ENCODE data around the gene OSBPL7.

OSBPL7 gene

GRCh38 chr17:47846716-47847340, 25.2 kb upstream of the OSBPL7 start:
- DNase-seq = no peak

DNA sequence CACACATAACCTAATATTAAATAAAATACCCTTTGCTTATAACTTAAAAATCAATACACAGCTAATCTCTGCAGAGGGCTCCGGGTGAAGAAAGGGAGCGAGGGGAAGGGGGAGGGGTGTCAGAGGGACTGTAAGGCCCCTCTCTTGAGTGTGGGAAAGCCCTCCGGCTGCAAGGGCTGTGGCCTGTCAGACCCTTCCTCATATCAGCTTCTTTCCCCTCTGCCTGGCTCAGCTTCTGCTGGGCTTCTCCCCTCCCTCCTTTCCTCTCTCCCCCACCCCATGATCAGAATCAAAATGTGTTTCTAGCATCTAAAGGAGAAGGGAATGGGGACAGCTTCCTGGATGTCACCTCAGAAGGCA, 24.1 kb upstream of the OSBPL7 start:
- DNase-seq = no peak

DNA sequence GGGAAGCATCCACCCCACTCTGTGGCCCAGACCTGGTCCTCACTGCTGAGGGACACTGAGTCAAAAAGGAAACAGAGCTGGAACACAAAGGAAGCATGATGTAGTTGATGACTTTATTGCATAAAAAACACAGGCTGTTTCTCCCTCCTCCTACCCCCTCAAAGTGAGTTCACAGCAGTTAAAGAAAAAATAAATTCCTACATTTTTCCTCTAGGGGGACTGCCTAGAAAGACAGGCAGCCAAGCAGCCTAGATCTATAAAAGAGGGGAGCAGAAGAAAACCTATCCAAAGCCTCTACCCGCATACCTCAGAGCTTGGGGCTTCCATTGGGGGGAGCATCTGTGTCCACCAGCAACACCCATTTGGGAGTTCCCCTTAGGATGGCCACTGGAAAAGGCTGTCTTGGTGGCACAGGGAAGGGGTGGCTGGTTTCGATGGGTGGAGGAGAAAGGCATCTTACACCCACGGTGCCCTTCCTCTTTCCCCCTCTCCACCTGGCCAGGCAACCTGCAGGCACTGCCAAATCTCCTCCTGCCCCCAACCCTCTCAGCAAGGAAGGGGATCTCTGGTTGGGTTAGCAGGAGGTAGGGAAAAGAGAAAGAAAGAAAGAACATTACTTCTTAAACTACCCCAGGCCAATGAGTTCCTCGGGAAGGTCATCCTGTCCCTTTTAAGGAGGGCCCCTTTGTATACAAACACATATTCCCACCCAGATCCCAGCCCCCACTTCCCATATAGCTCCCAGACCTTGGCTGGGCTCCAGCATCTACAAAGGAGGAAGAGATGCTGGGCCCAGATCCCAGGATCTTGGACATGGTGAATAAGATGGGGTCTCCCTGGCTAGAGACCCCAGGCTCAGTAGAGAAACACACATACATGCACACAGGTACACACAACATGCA, 23.5 kb upstream of the OSBPL7 start:
- DNase-seq = no peak

- no peak for DNase-seq
Measured at GRCh38 chr17:47844227-47844626, 22.6 kb upstream of the OSBPL7 start.

- no peak for DNase-seq
Measured at GRCh38 chr17:47843391-47843730, 21.8 kb upstream of the OSBPL7 start.

DNA sequence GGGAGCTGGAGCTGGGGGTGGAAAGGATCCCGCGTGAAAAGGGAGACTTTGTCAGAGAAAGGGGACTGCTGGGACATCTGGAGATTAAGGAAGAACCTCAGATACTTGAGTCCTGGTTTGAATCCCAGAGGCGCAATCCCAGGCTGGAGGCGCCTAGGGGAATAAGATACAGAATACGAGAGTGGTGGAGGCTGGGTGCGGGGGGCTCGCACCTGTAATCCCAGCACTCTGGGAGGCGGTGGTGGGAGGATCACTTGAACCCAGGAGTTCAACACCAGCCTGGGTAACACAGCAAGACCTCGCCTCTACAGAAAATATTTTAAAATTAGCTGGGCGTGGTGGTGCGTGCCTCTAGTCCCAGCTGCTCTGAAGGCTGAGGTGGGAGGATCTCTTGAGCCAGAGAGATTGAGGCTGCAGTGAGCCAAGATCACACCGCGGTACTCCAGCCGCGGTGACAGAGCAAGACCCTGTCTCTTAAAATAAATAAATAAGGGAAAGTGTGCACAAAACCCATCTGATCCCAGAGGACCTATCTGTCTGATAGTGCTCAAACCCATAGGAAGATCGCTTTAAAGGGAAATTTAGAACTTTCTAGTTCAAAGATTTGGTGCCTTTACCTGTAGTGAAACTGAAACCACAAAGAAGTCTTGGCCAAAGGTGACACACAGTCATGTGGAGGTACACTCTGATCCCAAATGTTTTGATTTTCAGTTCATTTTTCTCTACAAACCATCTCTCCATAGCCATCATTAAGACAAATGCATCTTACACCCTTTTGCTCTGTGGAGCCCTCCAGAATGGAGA, 20.1 kb upstream of the OSBPL7 start:
- DNase-seq = no peak

DNA sequence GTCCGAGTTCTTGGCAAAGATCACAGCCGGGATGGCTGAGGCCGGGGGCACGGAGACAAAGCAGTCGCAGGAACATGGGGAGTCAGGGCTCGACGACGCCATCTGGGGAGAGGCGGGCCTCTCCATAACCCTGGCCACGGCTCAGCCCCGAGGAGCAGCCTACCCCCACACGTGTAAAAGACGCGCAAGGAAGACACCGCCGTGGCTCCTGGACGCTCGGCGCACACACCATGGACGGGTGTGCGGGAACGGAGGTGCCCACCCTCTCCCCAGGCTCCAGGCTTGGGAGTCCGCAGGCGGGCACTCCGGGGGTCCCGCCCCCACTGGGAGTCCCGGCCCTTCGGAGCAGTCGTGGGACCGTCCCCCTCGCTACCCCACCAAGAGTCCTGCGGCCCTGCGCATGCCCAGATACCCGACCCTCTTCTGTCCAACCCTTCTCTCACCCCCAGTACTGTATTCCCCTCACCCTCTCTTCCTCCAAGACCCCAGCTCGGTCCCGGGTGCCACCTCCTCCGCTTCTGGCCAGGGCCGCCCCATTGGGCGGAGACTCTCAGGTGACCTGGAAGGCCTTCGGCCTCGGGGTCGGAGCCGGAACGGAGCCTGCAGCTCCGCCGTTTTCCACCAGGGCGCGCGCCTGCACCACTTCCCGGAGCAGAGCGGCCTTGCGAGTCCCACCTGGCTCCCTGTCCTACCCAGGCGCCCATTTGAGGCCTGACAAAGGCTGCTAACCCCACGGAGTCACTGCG, 19.3 kb upstream of the OSBPL7 start, which contains the start of gene SCRN2:
TSS of gene SCRN2 (minus strand) at position 532 of the 746 bp plus-strand sequence. CDS start at position 102, 430 bp downstream.
- DNase-seq = peak; percentile 84

GRCh38 chr17:47840001-47840741, 18.6 kb upstream of the OSBPL7 start:
- DNase-seq = no peak

DNA sequence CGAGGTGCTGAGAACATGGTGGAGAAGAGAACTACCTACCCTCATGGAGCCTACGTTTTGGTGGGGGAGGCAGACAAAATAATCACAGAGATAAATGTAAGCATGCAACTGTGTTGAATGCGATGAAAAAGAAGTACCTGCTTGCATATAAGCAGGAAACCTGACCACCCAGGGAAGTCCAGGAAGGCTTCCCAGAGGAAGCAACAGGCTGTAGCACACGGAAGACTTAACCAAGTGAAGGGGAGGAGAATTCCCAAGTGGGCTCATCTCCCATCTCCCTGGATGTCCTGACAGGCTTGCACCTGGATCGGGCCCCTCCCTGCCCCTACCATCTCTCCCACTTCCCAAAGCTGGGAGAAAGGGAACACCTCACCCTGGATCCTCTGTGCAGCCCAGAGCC, 17.5 kb upstream of the OSBPL7 start:
- no peak for DNase-seq

DNA sequence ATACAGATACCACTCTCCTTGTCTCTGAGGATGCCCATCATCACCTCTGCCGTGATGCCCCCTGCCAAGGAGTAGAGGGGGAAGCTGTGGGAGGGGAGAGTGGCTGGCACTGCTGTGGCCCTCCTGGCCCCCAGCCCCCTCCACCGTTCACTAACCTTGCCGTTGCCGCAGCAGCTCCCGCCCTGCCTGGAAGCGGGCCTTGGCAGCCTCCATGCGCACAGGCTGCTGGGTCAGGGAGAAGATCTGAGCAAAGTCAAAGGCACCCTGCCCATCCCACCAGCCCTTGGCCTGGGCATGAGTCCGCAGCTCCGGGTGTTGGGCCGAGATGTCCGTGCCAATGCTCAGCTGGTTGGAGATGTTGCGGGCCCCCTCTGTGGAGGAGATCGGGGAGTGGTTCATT, 17.0 kb upstream of the OSBPL7 start:
- no peak for DNase-seq

- DNase-seq = no peak
Measured at GRCh38 chr17:47837401-47838039, 15.9 kb upstream of the OSBPL7 start.

DNA sequence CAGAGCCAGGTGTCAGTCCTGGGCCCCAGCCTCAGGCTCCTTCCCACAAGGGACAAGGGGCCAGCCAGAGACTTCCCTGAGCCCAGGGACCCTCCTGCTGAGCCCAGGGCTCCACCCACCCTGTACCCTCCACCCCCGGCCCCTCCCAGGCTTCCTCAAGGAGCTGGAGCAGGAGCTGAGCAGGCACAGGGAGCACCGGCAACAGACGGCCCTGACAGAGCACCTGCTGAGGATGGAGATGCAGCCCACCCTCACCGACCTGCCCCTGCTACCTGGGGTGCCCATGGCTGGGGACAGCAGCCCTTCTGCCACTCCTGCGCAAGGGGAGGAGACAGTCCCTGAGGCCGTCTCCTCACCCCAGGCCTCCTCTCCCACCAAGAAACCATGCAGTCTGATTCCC, 15.0 kb upstream of the OSBPL7 start:
- no peak for DNase-seq

DNA sequence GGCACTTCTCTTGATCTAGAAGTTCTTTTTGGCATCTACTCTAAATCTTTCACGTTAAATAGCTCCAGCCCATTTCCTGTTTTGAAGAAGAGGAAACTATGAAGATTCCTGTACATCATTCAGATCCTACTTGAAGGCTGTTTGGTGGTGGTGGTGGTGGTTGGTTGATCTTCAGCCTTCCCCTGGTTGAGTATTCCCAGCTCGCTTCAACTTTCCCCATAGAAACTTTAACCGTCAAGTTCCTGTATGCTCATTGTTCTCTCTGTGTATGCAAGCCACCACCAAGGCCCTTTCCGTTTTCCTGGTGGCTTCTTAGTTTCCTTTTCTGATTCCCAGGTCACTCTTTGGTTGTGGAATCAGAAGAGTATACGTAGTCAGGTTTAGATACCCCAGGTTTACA, 13.2 kb upstream of the OSBPL7 start:
- DNase-seq = no peak

GRCh38 chr17:47831934-47832327, 10.3 kb upstream of the OSBPL7 start:
- no peak for DNase-seq

GRCh38 chr17:47831003-47831933, 9.7 kb upstream of the OSBPL7 start, which contains the start of the genes LRRC46 and MRPL10:
Gene LRRC46, plus strand, starts transcription at chr17:47831670. Its CDS starts 320 bp downstream, at chr17:47831990.
Gene MRPL10, minus strand, starts transcription at chr17:47831541. Its CDS starts 30 bp downstream, at chr17:47831511.
- peak; percentile 92 for DNase-seq

DNA sequence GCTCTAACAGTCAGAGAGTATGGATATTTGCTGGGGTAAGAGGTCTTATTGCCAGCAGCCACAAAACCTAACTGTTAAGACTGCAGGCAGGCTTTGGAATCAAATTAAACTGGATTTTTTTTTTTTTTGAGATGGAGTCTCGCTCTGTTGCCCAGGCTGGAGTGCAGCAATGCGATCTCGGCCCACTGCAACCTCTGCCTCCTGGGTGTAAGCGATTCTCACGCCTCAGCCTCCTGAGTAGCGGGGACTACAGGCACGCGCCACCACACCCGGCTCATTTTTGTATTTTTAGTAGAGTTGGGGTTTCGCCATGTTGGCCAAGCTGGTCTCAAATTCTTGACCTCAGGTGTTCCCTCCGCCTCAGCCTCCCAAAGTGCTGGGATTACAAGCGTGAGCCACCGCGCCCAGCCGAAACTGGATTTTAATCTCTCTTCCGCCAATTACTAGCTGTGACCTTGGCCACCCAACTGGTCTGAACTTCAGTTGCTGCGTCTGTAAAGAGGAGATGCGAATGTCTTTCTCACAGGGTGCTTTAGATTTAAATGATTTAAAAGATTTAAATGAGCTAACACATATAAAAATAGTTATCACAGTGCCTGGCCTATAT, 8.9 kb upstream of the OSBPL7 start:
- DNase-seq = no peak

DNA sequence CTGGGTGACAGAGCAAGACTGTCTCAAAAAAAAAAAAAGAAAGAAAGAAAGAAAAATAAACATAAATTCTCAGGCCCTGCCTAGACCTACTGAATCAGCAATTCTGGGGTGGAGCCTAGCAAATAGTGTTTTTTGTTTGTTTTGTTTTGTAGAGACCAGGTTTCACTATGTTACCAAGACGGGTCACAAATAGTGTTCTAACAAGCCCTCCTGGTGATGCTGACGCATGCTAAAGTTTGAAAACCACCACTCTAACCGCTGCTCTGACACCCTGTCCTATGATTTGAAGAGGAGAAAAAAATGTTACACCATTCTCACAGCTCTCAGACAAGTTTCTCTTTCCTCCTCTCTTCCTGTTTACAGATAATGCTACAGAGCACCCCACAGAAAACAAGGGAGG, 8.3 kb upstream of the OSBPL7 start:
- no peak for DNase-seq

DNA sequence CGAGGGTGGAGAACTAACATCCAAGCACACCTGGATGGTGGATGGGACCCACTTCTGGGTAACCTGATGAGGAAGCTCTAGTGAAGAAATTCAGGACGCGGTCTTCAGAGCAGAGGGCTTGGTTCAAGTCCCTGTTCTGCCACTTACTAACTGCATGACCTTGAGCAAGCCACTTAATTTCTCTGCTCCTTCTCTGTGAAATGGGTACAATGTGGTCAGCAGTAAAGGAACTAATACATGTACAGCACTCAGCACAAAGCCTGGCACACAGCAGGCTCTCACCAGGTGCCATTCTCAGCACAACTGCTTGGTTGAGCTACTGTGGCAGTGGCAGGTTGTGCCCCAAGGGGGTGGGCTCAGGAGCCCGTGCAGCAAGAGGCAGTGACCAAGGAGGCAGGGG, 1.9 kb upstream of the OSBPL7 start:
- DNase-seq = no peak

DNA sequence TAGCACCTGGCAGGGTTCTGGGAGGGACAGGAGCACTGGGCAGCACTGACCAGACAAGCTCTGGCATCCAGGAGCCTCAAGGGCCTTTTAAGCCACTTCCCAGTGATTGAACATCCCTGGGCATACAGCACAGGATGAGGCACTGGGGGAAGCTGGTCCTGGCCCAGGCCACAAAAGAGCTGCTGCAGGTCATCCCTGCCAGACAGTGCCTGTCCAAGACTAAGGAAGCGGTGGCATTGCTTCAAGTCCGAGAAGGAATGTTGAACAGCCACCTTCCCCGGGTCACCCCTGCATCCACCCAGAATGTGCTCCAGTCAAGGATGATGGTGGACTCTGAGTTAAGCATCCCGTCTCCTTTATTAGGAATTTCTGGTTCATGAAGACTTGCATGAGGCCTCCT, 1.2 kb upstream of the OSBPL7 start:
- DNase-seq = no peak

GRCh38 chr17:47821031-47821423, 567 bp downstream of the OSBPL7 start:
- DNase-seq = no peak

Data from NCI-H1105 treated with DMSO at 0.1 percent for 48 hours (cell line).